ENCODE measurements around the gene PPM1N.

- TF ChIP-seq CTCF (IDR thresholded peaks at IDR 0.05), result no peak
- TF ChIP-seq CEBPB (IDR thresholded peaks at IDR 0.05), result no peak
- TF ChIP-seq POLR2A (IDR thresholded peaks at IDR 0.05; ENCODE audit: low read length), result no peak
- TF ChIP-seq RARB (CRISPR knock-in tag; IDR thresholded peaks at IDR 0.05), result no peak
- TF ChIP-seq EHMT2 (IDR thresholded peaks at IDR 0.05; ENCODE audit: low read depth), result no peak
- TF ChIP-seq RNF2 (IDR thresholded peaks at IDR 0.05; ENCODE audit: borderline replicate concordance, low read depth), result no peak
Observed at GRCh38 chr19:45450012-45450333, 48.3 kb upstream of the PPM1N start.
